Cardiac muscle cell (in vitro differentiated cells and primary cell): Measurements from ENCODE around the gene POU4F1. TPM values are rescaled to one million over a fixed set of nuclear protein-coding genes. Genes with fewer than 3 reads are reported as not detected.

ENCODE experiments used
- DNase-seq, 2 donors: peaks; one replicate each; pipeline versions ENCODE4 v3.0.0 to v3.0.0-alpha.2; 2010 to 2017; ENCODE audit warnings: low read depth in 1 of 2, low spot score in 1 of 2
- H3K27ac ChIP-seq: fragments of 200-600 bp; sonication (generic); 2 replicates; pipeline ENCODE4 v1.5.1; 2016
- H3K27me3 ChIP-seq: fragments of 200-600 bp; sonication (generic); 2 replicates; pipeline ENCODE4 v1.6.0; 2016; ENCODE audit warnings: control low read depth
- H3K36me3 ChIP-seq: fragments of 200-600 bp; sonication (generic); 2 replicates; pipeline ENCODE4 v1.5.1; 2016; ENCODE audit warnings: control low read depth
- H3K4me1 ChIP-seq: fragments of 200-600 bp; sonication (generic); 2 replicates; pipeline ENCODE4 v1.8.1; 2017; ENCODE audit warnings: low read depth, mild to moderate bottlenecking, mixed run types
- H3K4me3 ChIP-seq: fragments of 200-600 bp; sonication (generic); 2 replicates; pipeline ENCODE4 v1.5.1; 2016; ENCODE audit warnings: mild to moderate bottlenecking
- H3K9me3 ChIP-seq: fragments of 200-600 bp; sonication (generic); 2 replicates; pipeline ENCODE4 v1.5.1; 2017; ENCODE audit warnings: low read depth, mild to moderate bottlenecking, control low read depth
- polyA plus RNA-seq: library from polyadenylated mRNA; unstranded; fragments of >200 nt; fragmentation: Nextera tagmentation; extraction: Ambion mirVana; gene quantifications from 2 replicates; pipeline ENCODE4 v1.2.1, GENCODE V29; 2016
- total RNA-seq: library from RNA; depleted of rRNA; stranded (reverse); fragments of >200 nt; gene quantifications from 2 replicates; pipeline ENCODE4 v1.2.3, GENCODE V29; 2016
- TF ChIP-seq, protein P1 (sequence below): IDR thresholded peaks from 2 replicates; pipeline ENCODE4 v1.5.1; 2012; ENCODE audit warnings: low read depth, mild to moderate bottlenecking, low read length

POU4F1 gene
- total and polyA plus RNA-seq, 2 experiments from 2014 or later, result 0.11 TPM; not detected in 1

DNA sequence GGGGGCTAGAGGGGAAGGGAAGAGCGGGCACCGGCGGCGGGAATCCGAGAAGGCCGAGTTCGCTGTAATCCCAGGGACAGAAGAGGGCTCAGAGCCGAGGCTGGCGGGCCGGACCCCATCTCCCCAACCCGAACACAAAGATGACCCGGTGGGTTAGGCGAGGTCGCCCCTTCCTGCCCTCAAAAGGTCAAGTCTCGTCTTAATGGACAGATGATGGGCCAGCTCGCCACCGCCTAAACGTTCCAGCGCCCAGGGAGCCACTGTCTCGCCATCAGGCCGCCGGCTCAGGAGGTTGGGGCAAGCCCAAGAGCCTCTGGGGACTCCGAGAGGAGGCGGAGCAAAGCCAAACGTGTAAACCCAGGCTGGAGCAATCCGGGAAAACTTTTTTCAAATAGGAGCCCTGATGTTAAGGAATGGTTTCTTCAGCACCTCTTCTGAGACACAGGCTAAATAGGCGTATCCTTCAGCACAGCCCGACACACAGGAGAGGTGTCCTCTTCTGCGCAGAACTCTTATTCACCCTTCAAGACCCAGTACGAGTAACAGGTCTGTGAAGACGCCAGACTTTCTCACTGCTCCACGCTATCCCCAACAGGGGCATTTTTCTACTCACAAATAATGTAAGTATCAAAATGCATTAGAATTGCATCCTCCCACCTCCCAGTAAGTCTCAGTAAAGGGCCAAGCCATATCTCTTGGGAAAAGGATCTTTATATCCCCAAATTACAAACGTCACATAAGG lies 6.3 kb upstream of the POU4F1 start:
- peak overlapping the region; percentile 39 for H3K4me3 ChIP-seq
- DNase-seq, result peak in 1 of 2 donors; percentile 51
- no peaks in the 10 kb centered on the region for H3K36me3 ChIP-seq
- H3K9me3 ChIP-seq, result no peaks in the 10 kb centered on the region
- H3K27me3 ChIP-seq, result peaks cover 80% of the 10 kb centered on the region
- H3K27ac ChIP-seq, result no peak overlapping the region
- peaks cover 10% of the 10 kb centered on the region for H3K4me1 ChIP-seq
- TF ChIP-seq, protein P1, sequence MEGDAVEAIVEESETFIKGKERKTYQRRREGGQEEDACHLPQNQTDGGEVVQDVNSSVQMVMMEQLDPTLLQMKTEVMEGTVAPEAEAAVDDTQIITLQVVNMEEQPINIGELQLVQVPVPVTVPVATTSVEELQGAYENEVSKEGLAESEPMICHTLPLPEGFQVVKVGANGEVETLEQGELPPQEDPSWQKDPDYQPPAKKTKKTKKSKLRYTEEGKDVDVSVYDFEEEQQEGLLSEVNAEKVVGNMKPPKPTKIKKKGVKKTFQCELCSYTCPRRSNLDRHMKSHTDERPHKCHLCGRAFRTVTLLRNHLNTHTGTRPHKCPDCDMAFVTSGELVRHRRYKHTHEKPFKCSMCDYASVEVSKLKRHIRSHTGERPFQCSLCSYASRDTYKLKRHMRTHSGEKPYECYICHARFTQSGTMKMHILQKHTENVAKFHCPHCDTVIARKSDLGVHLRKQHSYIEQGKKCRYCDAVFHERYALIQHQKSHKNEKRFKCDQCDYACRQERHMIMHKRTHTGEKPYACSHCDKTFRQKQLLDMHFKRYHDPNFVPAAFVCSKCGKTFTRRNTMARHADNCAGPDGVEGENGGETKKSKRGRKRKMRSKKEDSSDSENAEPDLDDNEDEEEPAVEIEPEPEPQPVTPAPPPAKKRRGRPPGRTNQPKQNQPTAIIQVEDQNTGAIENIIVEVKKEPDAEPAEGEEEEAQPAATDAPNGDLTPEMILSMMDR, result no peak

DNA sequence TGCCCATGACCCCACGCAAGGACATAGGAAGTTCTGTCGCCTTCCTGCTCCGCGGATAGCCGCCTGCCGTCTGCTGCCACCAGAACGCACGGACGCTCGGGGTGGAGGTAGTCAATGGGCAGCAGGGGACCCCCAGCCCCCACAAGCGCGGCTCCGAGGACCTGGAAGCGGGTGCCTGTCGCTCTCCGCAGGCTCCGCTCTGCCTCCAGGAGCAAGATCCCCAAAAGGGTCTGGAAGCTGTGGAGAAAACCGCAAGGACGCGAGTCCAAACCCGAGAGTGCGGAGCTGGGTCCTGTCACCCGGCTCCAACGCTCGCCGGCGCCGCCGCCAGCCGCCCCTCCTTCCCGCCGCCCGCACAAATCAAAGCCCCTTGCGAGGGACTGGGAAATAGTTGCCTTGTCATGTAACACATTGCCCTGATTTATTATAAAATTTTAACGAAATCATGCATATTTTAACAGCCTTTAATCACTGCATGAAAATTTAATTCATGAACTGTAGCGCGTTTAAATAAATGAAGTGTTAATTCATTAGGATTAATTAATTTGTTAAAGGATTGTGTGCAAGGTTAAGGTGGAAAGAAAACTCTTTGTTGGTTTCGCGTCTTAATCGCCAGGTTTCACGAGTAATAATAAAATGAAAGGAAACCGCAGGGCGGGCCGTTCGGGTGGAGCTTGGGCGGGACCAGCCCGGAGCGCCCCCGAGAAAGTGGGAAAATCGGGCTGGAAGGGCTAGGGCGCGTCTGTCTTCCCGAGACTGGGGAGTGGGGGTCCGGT lies 5.5 kb upstream of the POU4F1 start:
- no peak overlapping the region for H3K27ac ChIP-seq
- TF ChIP-seq, protein P1, result no peak
- H3K9me3 ChIP-seq, result no peaks in the 10 kb centered on the region
- peaks cover 88% of the 10 kb centered on the region for H3K27me3 ChIP-seq
- DNase-seq, result no peak
- H3K4me1 ChIP-seq, result peaks cover 10% of the 10 kb centered on the region
- peak overlapping the region; percentile 39 for H3K4me3 ChIP-seq
- no peaks in the 10 kb centered on the region for H3K36me3 ChIP-seq

DNA sequence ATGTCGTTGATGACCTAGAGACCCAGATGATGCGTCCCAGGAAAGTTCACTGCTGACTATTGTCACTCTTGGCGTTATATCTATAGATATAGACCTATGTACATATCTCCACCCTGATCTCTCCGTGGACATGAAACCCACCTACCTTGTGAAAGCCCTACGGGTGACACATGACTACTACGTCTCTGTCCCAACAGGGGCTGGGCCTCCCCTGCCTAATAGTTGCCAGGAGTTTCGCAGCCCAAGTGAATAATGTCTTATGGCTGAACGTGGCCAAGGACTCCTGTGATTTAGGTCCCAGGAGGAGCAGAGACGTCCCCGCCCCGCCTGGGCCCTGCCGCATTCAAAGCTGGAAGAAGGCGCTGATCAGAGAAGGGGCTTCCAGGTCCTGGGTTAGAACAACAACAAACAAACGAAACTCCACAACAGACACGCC lies 4.9 kb upstream of the POU4F1 start:
- no peak overlapping the region for H3K27ac ChIP-seq
- H3K9me3 ChIP-seq, result no peaks in the 10 kb centered on the region
- TF ChIP-seq, protein P1, result no peak
- no peaks in the 10 kb centered on the region for H3K36me3 ChIP-seq
- H3K4me1 ChIP-seq, result peaks cover 10% of the 10 kb centered on the region
- DNase-seq, result no peak
- peaks cover 94% of the 10 kb centered on the region for H3K27me3 ChIP-seq
- H3K4me3 ChIP-seq, result peak overlapping the region; percentile 39

DNA sequence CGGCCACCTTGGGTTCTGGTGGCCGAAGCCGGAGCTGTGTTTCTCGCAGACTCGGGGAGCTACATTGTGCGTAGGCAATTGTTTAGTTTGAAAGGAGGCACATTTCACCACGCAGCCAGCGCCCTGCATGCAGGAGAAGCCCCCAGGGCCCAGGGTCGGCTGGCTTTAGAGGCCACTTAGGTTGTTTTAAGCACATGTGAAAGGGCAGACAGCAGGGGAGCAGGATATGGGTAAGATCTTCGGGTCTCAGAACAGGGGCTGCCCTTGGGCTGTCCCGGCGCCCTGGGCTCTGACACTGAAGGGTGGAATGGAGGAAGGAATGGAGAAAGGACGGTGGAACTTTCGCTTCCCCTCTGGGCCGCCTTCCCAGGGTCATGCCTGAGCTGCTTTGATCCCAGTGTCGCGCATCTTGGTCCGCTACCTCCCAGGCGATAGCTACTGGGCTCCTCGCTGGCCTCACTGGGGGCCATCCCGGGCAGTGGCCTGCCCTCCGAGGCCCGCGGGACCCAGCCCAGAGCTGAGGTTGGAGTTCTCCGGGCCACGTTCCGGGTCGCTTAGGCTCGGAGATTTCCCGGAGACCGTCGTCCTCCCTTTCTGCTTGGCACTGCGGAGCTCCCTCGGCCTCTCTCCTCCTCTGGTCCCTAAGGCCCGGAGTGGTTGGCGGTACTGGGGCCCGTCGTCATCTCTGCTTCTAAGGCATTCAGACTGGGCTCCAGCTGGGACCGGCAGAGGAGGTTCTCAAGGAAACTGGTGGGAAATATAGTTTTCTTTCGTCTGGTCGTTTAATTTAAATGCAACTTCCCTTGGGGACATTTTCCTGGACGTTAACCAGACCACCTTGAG lies 4.3 kb upstream of the POU4F1 start:
- peaks cover 14% of the 10 kb centered on the region for H3K4me1 ChIP-seq
- no peaks in the 10 kb centered on the region for H3K9me3 ChIP-seq
- H3K4me3 ChIP-seq, result no peak overlapping the region
- peaks cover 100% of the 10 kb centered on the region for H3K27me3 ChIP-seq
- TF ChIP-seq, protein P1, result no peak
- no peak for DNase-seq
- H3K36me3 ChIP-seq, result no peaks in the 10 kb centered on the region
- H3K27ac ChIP-seq, result no peak overlapping the region
